OCI-LY7 (cell line): ENCODE results near the gene FAM107B. TPM values are rescaled to one million over a fixed set of nuclear protein-coding genes. Genes with fewer than 3 reads are reported as not detected.

Experiments used
- BruUV-seq: library from RNA; stranded (reverse); fragments of 400-500 nt; replicated peaks from 2 replicates; lab custom pipeline; 2021; lab: Mats Ljungman, UMichigan
- CTCF ChIA-PET: fragments of 300-600 bp; sonication (Branson Sonifier 250); formaldehyde crosslinking; loops from one replicate; lab custom pipeline; 2022; ENCODE audit warnings: antibody characterized with exemption; ENCODE audit not compliant: unreplicated experiment; lab: Charles Lee
- POLR2A ChIA-PET: fragments of 300-600 bp; sonication (Branson Sonifier 250); formaldehyde crosslinking; loops from one replicate; lab custom pipeline; 2022; ENCODE audit warnings: antibody characterized with exemption; lab: Charles Lee
- DNase-seq: peaks from one replicate; pipeline ENCODE4 v3.0.0-alpha.2; 2015; ENCODE audit warnings: low spot score
- H2AFZ ChIP-seq: fragments of 200-600 bp; sonication (generic), shearing (Covaris generic); 2 replicates; pipeline ENCODE4 v1.6.1; 2014; ENCODE audit warnings: mild to moderate bottlenecking, antibody characterized with exemption, low read length, moderate library complexity
- H3K27ac ChIP-seq: fragments of 200-600 bp; sonication (generic); 2 replicates; pipeline ENCODE4 v1.5.1; 2014; ENCODE audit warnings: mixed run types, low read depth, mild to moderate bottlenecking, moderate library complexity, low read length, inconsistent platforms; ENCODE audit not compliant: poor library complexity, severe bottlenecking
- H3K36me3 ChIP-seq: fragments of 200-600 bp; sonication (generic); 2 replicates; pipeline ENCODE4 v1.6.1; 2014; ENCODE audit warnings: mild to moderate bottlenecking, antibody characterized with exemption, low read length, moderate library complexity, mixed read lengths; ENCODE audit not compliant: insufficient read depth
- H3K4me1 ChIP-seq: fragments of 200-600 bp; sonication (generic); 2 replicates; pipeline ENCODE4 v1.5.1; 2014; ENCODE audit warnings: mild to moderate bottlenecking, low read length; ENCODE audit not compliant: insufficient read depth, poor library complexity, severe bottlenecking
- H3K4me2 ChIP-seq: fragments of 200-600 bp; sonication (generic); 2 replicates; pipeline ENCODE4 v1.6.1; 2014; ENCODE audit warnings: mild to moderate bottlenecking, low read length
- H3K4me3 ChIP-seq: fragments of 200-600 bp; sonication (generic); 2 replicates; pipeline ENCODE4 v1.5.1; 2014; ENCODE audit warnings: mild to moderate bottlenecking, low read depth, low read length; ENCODE audit not compliant: poor library complexity, severe bottlenecking
- H3K79me2 ChIP-seq: fragments of 200-600 bp; sonication (generic); 2 replicates; pipeline ENCODE4 v1.6.1; 2016; ENCODE audit warnings: low read depth, mild to moderate bottlenecking, low read length, moderate library complexity, mixed read lengths; ENCODE audit not compliant: insufficient read depth
- H3K9me2 ChIP-seq: fragments of 200-600 bp; sonication (generic); 2 replicates; pipeline ENCODE4 v1.6.1; 2016; ENCODE audit warnings: mild to moderate bottlenecking, low read length, mixed read lengths; ENCODE audit not compliant: insufficient read depth
- H3K9me3 ChIP-seq: fragments of 200-600 bp; sonication (generic); 2 replicates; pipeline ENCODE4 v1.6.1; 2014; ENCODE audit warnings: mild to moderate bottlenecking, mixed run types, low read length, mixed read lengths
- H4K20me1 ChIP-seq: fragments of 200-600 bp; sonication (generic); 2 replicates; pipeline ENCODE4 v1.6.1; 2014; ENCODE audit warnings: mild to moderate bottlenecking, antibody characterized with exemption, low read length, moderate library complexity, mixed read lengths; ENCODE audit not compliant: insufficient read depth
- EZH2phosphoT487 ChIP-seq: fragments of 200-600 bp; sonication (generic); IDR thresholded peaks from 2 replicates; pipeline ENCODE4 v1.6.1; 2018; ENCODE audit warnings: low read depth, borderline replicate concordance, mild to moderate bottlenecking, mixed run types, antibody characterized with exemption, low read length, moderate library complexity, mixed read lengths
- intact Hi-C: fragments of 100-400 bp; cut with micrococcal nuclease; formaldehyde crosslinking; loops from one replicate; pipeline ENCODE4 v1.10.0; 2022; ENCODE audit not compliant: unreplicated experiment
- total RNA-seq, 2 experiments: library from RNA; depleted of rRNA in 1 of 2; stranded (reverse); fragments of >200 nt in 1 of 2; shearing (Covaris generic) in 1 of 2; gene quantifications; 2 replicates each; pipeline ENCODE4 v1.2.3, GENCODE V29; 2014 to 2022
- TF ChIP-seq, protein P1 (sequence below): fragments of 200-600 bp; sonication (generic); conservative IDR thresholded peaks from 2 replicates; pipeline ENCODE4 v1.5.1; 2014; ENCODE audit warnings: mild to moderate bottlenecking, antibody characterized with exemption, low read length, moderate library complexity, mixed read lengths

The FAM107B gene
- total RNA-seq, 2 experiments from 2014 or later = 114 to 398 TPM

DNA sequence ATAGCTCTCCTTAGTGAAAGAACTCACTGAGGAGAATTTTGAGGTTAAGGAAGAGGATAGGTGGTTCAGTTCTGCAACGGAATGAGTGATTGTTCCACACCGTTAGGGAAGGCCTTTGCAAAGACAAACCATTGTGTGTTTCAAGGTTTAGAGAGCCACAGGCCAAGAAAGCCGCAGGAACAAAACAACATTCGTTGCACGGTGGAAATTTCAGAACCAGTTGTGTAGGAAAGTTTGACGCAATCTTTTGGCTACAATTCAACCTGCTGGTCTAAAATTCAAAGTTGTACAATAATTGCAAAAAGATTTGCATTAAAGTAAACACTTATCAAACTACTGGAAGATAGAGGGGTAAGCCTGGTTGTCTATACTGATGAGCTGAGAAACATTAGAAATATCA, 91.4 kb downstream of the FAM107B start:
- intact Hi-C loops = no loop called here
- TF ChIP-seq, protein P1, sequence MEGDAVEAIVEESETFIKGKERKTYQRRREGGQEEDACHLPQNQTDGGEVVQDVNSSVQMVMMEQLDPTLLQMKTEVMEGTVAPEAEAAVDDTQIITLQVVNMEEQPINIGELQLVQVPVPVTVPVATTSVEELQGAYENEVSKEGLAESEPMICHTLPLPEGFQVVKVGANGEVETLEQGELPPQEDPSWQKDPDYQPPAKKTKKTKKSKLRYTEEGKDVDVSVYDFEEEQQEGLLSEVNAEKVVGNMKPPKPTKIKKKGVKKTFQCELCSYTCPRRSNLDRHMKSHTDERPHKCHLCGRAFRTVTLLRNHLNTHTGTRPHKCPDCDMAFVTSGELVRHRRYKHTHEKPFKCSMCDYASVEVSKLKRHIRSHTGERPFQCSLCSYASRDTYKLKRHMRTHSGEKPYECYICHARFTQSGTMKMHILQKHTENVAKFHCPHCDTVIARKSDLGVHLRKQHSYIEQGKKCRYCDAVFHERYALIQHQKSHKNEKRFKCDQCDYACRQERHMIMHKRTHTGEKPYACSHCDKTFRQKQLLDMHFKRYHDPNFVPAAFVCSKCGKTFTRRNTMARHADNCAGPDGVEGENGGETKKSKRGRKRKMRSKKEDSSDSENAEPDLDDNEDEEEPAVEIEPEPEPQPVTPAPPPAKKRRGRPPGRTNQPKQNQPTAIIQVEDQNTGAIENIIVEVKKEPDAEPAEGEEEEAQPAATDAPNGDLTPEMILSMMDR = no peak
- TF ChIP-seq EZH2phosphoT487 = no peak
- CTCF ChIA-PET = no interaction called here
- POLR2A ChIA-PET = interaction anchor here (0.9 to 1.4 kb wide), 7 partner anchors 8 to 70 kb away, joined by 3 to 4 read pairs (median 3); no protein-coding TSS in a partner anchor
- no TSS peak for BruUV-seq
- Histone ChIP-seq H3K9me3 (0 out of 2 replicates have a peak, but pooled peaks cover 7% of the 10 kb centered on the region), H3K9me2 (no peaks in the 10 kb centered on the region), H3K4me1 (no peaks in the 10 kb centered on the region), H3K27ac (no peak overlapping the region), H4K20me1 (no peaks in the 10 kb centered on the region), H2AFZ (no peak overlapping the region), H3K79me2 (no peaks in the 10 kb centered on the region), H3K4me2 (no peak overlapping the region), H3K36me3 (no peaks in the 10 kb centered on the region), H3K4me3 (no peak overlapping the region)
- no peak for DNase-seq

DNA sequence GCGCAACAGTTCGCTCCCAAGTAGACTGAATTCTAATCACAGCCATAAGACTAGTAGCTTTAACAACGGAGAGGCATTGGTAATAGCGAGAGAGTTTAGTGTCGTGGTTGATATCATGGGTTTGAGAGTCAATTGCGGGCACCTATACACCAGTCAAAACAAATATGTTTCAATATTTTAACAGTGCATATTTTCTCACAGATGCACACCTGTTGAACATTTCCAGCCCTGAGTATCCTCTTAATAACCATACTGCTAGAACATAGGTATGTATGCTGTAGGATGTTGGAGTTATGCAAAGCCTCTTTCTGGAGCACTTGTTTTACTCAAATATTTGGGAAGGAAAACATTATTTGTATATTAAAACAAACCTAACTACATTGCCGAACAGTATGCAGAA, 92.9 kb downstream of the FAM107B start:
- CTCF ChIA-PET = no interaction called here
- no peak for DNase-seq
- no peaks in the 10 kb centered on the region for H3K9me2 ChIP-seq
- H3K4me1 ChIP-seq = no peaks in the 10 kb centered on the region
- no peak overlapping the region for H3K27ac ChIP-seq
- no peak overlapping the region for H2AFZ ChIP-seq
- no peaks in the 10 kb centered on the region for H3K36me3 ChIP-seq
- no peak for TF ChIP-seq EZH2phosphoT487
- TF ChIP-seq, protein P1 = no peak
- POLR2A ChIA-PET = no interaction called here
- no peak overlapping the region for H3K4me2 ChIP-seq
- H3K4me3 ChIP-seq = no peak overlapping the region
- no peaks in the 10 kb centered on the region for H3K79me2 ChIP-seq
- BruUV-seq = no TSS peak
- H3K9me3 ChIP-seq = 0 out of 2 replicates have a peak, but pooled peaks cover 7% of the 10 kb centered on the region
- no peaks in the 10 kb centered on the region for H4K20me1 ChIP-seq
- intact Hi-C loops = no loop called here

DNA sequence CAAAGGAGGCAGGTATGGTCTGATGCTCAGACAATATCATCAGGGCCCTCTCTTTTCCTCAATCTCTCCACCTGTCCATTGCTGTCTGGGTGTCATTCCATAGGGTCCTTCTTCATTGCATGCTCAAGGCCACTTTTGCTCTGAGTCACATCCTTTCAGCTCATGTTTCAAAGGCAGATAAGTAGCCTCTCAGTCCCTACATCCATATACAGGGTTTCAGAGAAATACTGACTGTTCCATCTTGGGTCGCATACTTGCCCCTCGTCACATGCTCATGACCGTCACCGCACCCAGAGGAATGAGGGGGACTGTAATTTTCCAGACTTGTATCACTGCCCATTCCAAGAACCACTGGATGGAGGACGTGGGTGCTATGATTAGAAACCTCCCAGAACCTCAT, 93.4 kb downstream of the FAM107B start:
- no peak overlapping the region for H3K4me2 ChIP-seq
- intact Hi-C loops = no loop called here
- BruUV-seq = no TSS peak
- no peak for DNase-seq
- no peaks in the 10 kb centered on the region for H4K20me1 ChIP-seq
- H3K79me2 ChIP-seq = no peaks in the 10 kb centered on the region
- H3K9me3 ChIP-seq = 0 out of 2 replicates have a peak, but pooled peaks cover 7% of the 10 kb centered on the region
- no peak overlapping the region for H2AFZ ChIP-seq
- H3K27ac ChIP-seq = no peak overlapping the region
- POLR2A ChIA-PET = interaction anchor here (1.0 kb wide), 1 partner anchor 10 kb away, joined by 3 read pairs; no protein-coding TSS in a partner anchor
- H3K4me1 ChIP-seq = no peaks in the 10 kb centered on the region
- H3K4me3 ChIP-seq = no peak overlapping the region
- CTCF ChIA-PET = no interaction called here
- H3K36me3 ChIP-seq = no peaks in the 10 kb centered on the region
- H3K9me2 ChIP-seq = no peaks in the 10 kb centered on the region
- TF ChIP-seq, protein P1 = no peak
- TF ChIP-seq EZH2phosphoT487 = no peak
